OCI-LY3 (cell line): Measurements from ENCODE around the gene DOK3.

Experiments
- H2AFZ ChIP-seq: fragments of 200-600, 300-600 bp; shearing (Covaris generic); 2 replicates; pipeline ENCODE4 v1.6.0; 2014; ENCODE audit warnings: antibody characterized with exemption, low read depth, low read length
- H3K27ac ChIP-seq: fragments of 200-600, 300-600 bp; sonication (generic); 2 replicates; pipeline ENCODE4 v1.5.1; 2014; ENCODE audit warnings: mild to moderate bottlenecking, low read length, moderate library complexity, mixed read lengths
- H3K27me3 ChIP-seq: fragments of 200-600, 300-600 bp; sonication (generic); 2 replicates; pipeline ENCODE4 v1.6.1; 2014; ENCODE audit warnings: low read depth, low read length, mixed read lengths
- H3K36me3 ChIP-seq: fragments of 200-600, 300-600 bp; sonication (generic); replicated peaks from 2 replicates; pipeline ENCODE3; 2014; ENCODE audit warnings: low read depth, low read length, mixed read lengths
- H3K4me1 ChIP-seq: fragments of 300-600, 200-600 bp; sonication (generic); 2 replicates; pipeline ENCODE4 v1.6.1; 2014; ENCODE audit warnings: low read length, mixed read lengths
- H3K4me2 ChIP-seq: fragments of 200-600, 300-600 bp; sonication (generic); 2 replicates; pipeline ENCODE4 v1.6.1; 2014; ENCODE audit warnings: low read length, mixed read lengths
- H3K4me3 ChIP-seq: fragments of 300-600, 200-600 bp; sonication (generic); 2 replicates; pipeline ENCODE4 v1.5.1; 2014; ENCODE audit warnings: antibody characterized with exemption, mild to moderate bottlenecking, low read length, moderate library complexity
- H3K79me2 ChIP-seq: fragments of 300-600, 200-600 bp; shearing (Covaris generic); 2 replicates; pipeline ENCODE4 v1.6.1; 2014; ENCODE audit warnings: mild to moderate bottlenecking, low read length, mixed read lengths
- H3K9ac ChIP-seq: fragments of 300-600, 200-600 bp; shearing (Covaris generic); 2 replicates; pipeline ENCODE4 v1.6.0; 2014; ENCODE audit warnings: mild to moderate bottlenecking, low read length, moderate library complexity
- H3K9me3 ChIP-seq: fragments of 200-600, 300-600 bp; shearing (Covaris generic); 2 replicates; pipeline ENCODE4 v1.6.1; 2014; ENCODE audit warnings: low read length, mixed read lengths; ENCODE audit not compliant: insufficient read depth
- H4K20me1 ChIP-seq: fragments of 200-600, 300-600 bp; sonication (generic); 2 replicates; pipeline ENCODE4 v1.6.1; 2016; ENCODE audit warnings: low read length, mixed read lengths; ENCODE audit not compliant: insufficient read depth
- CTCF ChIP-seq: fragments of 200-600, 300-600 bp; sonication (generic); IDR thresholded peaks from 2 replicates; pipeline ENCODE4 v1.5.1; 2014; ENCODE audit warnings: antibody characterized with exemption, low read length, low read depth
- EZH2phosphoT487 ChIP-seq: fragments of 200-600 bp; shearing (Covaris generic); IDR thresholded peaks from 2 replicates; pipeline ENCODE4 v1.6.1; 2018; ENCODE audit warnings: antibody characterized with exemption, mixed run types, low read depth

Gene DOK3

GRCh38 chr5:177524539-177524900 lies 14.9 kb upstream of the DOK3 start:
- H3K27ac ChIP-seq: no peak overlapping the region
- TF ChIP-seq EZH2phosphoT487 (no peak), CTCF (no peak)
- no peaks in the 10 kb centered on the region for H3K4me1 ChIP-seq
- H4K20me1 ChIP-seq: no peaks in the 10 kb centered on the region
- no peak overlapping the region for H3K9ac ChIP-seq
- no peak overlapping the region for H2AFZ ChIP-seq
- H3K79me2 ChIP-seq: no peaks in the 10 kb centered on the region
- H3K4me2 ChIP-seq: no peak overlapping the region
- H3K9me3 ChIP-seq: no peaks in the 10 kb centered on the region
- H3K4me3 ChIP-seq: no peak overlapping the region
- H3K36me3 ChIP-seq: peaks cover 38% of the 10 kb centered on the region
- H3K27me3 ChIP-seq: no peaks in the 10 kb centered on the region

GRCh38 chr5:177523711-177524538 lies 14.3 kb upstream of the DOK3 start:
- H3K4me3 ChIP-seq: no peak overlapping the region
- H2AFZ ChIP-seq: no peak overlapping the region
- no peaks in the 10 kb centered on the region for H3K79me2 ChIP-seq
- H3K4me2 ChIP-seq: no peak overlapping the region
- H3K9me3 ChIP-seq: no peaks in the 10 kb centered on the region
- TF ChIP-seq EZH2phosphoT487: no peak
- TF ChIP-seq CTCF: no peak
- no peaks in the 10 kb centered on the region for H3K27me3 ChIP-seq
- H3K9ac ChIP-seq: no peak overlapping the region
- peaks cover 36% of the 10 kb centered on the region for H3K36me3 ChIP-seq
- H3K27ac ChIP-seq: no peak overlapping the region
- no peaks in the 10 kb centered on the region for H4K20me1 ChIP-seq
- no peaks in the 10 kb centered on the region for H3K4me1 ChIP-seq

- H3K27me3 ChIP-seq: no peaks in the 10 kb centered on the region
- H4K20me1 ChIP-seq: no peaks in the 10 kb centered on the region
- TF ChIP-seq EZH2phosphoT487 (no peak), CTCF (no peak)
- H3K9me3 ChIP-seq: no peaks in the 10 kb centered on the region
- H3K9ac ChIP-seq: no peak overlapping the region
- peaks cover 27% of the 10 kb centered on the region for H3K36me3 ChIP-seq
- peaks cover 10% of the 10 kb centered on the region for H3K79me2 ChIP-seq
- H3K4me3 ChIP-seq: no peak overlapping the region
- no peak overlapping the region for H2AFZ ChIP-seq
- no peak overlapping the region for H3K27ac ChIP-seq
- H3K4me1 ChIP-seq: peaks cover 1% of the 10 kb centered on the region
- H3K4me2 ChIP-seq: no peak overlapping the region
Measured at GRCh38 chr5:177520916-177521513, 11.4 kb upstream of the DOK3 start.

GRCh38 chr5:177520271-177520670 lies 10.6 kb upstream of the DOK3 start:
- Histone ChIP-seq H3K4me2 (no peak overlapping the region), H3K36me3 (peaks cover 25% of the 10 kb centered on the region)
- TF ChIP-seq CTCF (no peak), EZH2phosphoT487 (no peak)

More at GRCh38 chr5:177520271-177520670, 10.6 kb upstream of the DOK3 start:
- H3K4me3 ChIP-seq: no peak overlapping the region
- no peaks in the 10 kb centered on the region for H4K20me1 ChIP-seq
- H3K27ac ChIP-seq: no peak overlapping the region
- no peaks in the 10 kb centered on the region for H3K9me3 ChIP-seq
- H3K9ac ChIP-seq: no peak overlapping the region
- no peaks in the 10 kb centered on the region for H3K27me3 ChIP-seq
- H3K4me1 ChIP-seq: peaks cover 9% of the 10 kb centered on the region
- peaks cover 17% of the 10 kb centered on the region for H3K79me2 ChIP-seq
- H2AFZ ChIP-seq: no peak overlapping the region
